IMR-90 (cell line): ENCODE data around the gene SLX4IP. TPM values are rescaled to one million over a fixed set of nuclear protein-coding genes. Genes with fewer than 3 reads are reported as not detected.

ENCODE experiments used
- ATAC-seq: fragments of 200-7000 bp; cut with Tn5 transposase; 2 replicates; pipeline ENCODE4 v1.9.1; 2020; ENCODE audit warnings: low read depth, mild to moderate bottlenecking, moderate library complexity
- BruUV-seq: library from RNA; stranded (reverse); fragments of 400-500 nt; replicated peaks from 2 replicates; lab custom pipeline; 2021; lab: Mats Ljungman, UMichigan
- CTCF ChIA-PET: fragments of 300-600 bp; formaldehyde crosslinking; extraction: SDS; loops from one replicate; lab custom pipeline; 2021; ENCODE audit warnings: antibody characterized with exemption; lab: Yijun Ruan, JAX
- POLR2A ChIA-PET: fragments of 300-600 bp; sonication (Branson Sonifier 250); formaldehyde crosslinking; loops from one replicate; lab custom pipeline; 2022; ENCODE audit warnings: antibody characterized with exemption; ENCODE audit not compliant: unreplicated experiment; lab: Charles Lee
- DNase-seq: peaks from one replicate; pipeline ENCODE4 v3.0.0; 2013
- H2AFZ ChIP-seq: replicated peaks from 2 replicates; pipeline ENCODE3; 2013; ENCODE audit warnings: low read length, mild to moderate bottlenecking; ENCODE audit not compliant: poor library complexity
- H2AK5ac ChIP-seq: 2 replicates; pipeline ENCODE4 v1.6.1; 2013; ENCODE audit warnings: low read depth, low read length, inconsistent platforms
- H2AK9ac ChIP-seq: replicated peaks from 2 replicates; pipeline ENCODE3; 2013; ENCODE audit warnings: mild to moderate bottlenecking, low read depth, low read length, moderate library complexity; ENCODE audit not compliant: poor library complexity
- H2BK120ac ChIP-seq: 2 replicates; pipeline ENCODE4 v1.6.1; 2013; ENCODE audit warnings: low read depth, low read length, inconsistent platforms
- H2BK15ac ChIP-seq: 3 replicates; pipeline ENCODE4 v1.6.1; 2013; ENCODE audit warnings: low read depth, low read length, inconsistent platforms
- H2BK20ac ChIP-seq: 2 replicates; pipeline ENCODE4 v1.6.1; 2013; ENCODE audit warnings: low read depth, mild to moderate bottlenecking, inconsistent platforms, low read length, moderate library complexity
- H2BK5ac ChIP-seq: 2 replicates; pipeline ENCODE4 v1.6.1; 2013; ENCODE audit warnings: mild to moderate bottlenecking, low read depth, low read length, inconsistent platforms; ENCODE audit not compliant: poor library complexity, severe bottlenecking
- H3K14ac ChIP-seq: replicated peaks from 2 replicates; pipeline ENCODE4 v1.6.1; 2013; ENCODE audit warnings: low read depth, low read length, inconsistent platforms
- H3K18ac ChIP-seq: 2 replicates; pipeline ENCODE4 v1.6.1; 2013; ENCODE audit warnings: low read depth, low read length, control low read depth
- H3K23ac ChIP-seq: 2 replicates; pipeline ENCODE4 v1.6.1; 2013; ENCODE audit warnings: low read depth, low read length, inconsistent platforms
- H3K27ac ChIP-seq: 2 replicates; pipeline ENCODE4 v1.5.1; 2013; ENCODE audit warnings: mild to moderate bottlenecking, control low read depth, low read length; ENCODE audit not compliant: insufficient read depth
- H3K27me3 ChIP-seq: 2 replicates; pipeline ENCODE4 v1.6.1; 2013; ENCODE audit warnings: low read length; ENCODE audit not compliant: control insufficient read depth, insufficient read depth
- H3K36me3 ChIP-seq: 2 replicates; pipeline ENCODE4 v1.6.1; 2013; ENCODE audit warnings: low read length, mixed read lengths; ENCODE audit not compliant: control insufficient read depth, insufficient read depth
- H3K4ac ChIP-seq: 2 replicates; pipeline ENCODE4 v1.6.1; 2013; ENCODE audit warnings: low read depth, low read length, inconsistent platforms
- H3K4me1 ChIP-seq: 2 replicates; pipeline ENCODE4 v1.6.1; 2013; ENCODE audit warnings: low read length, mixed read lengths; ENCODE audit not compliant: control insufficient read depth, insufficient read depth
- H3K4me2 ChIP-seq: 2 replicates; pipeline ENCODE4 v1.6.1; 2013; ENCODE audit warnings: low read depth, mild to moderate bottlenecking, control low read depth, low read length, moderate library complexity
- H3K4me3 ChIP-seq: 2 replicates; pipeline ENCODE4 v1.5.1; 2013; ENCODE audit warnings: low read depth, mild to moderate bottlenecking, control low read depth, low read length, moderate library complexity; ENCODE audit not compliant: insufficient read depth
- H3K56ac ChIP-seq: 2 replicates; pipeline ENCODE4 v1.6.1; 2013; ENCODE audit warnings: low read length, inconsistent platforms; ENCODE audit not compliant: insufficient read depth; ENCODE audit errors: extremely low read depth
- H3K79me1 ChIP-seq, 2 experiments: 2 replicates each; pipeline ENCODE4 v1.6.1; 2013; ENCODE audit warnings: low read length in 2 of 2, inconsistent platforms in 1 of 2, low read depth in 1 of 2
- H3K9ac ChIP-seq: 2 replicates; pipeline ENCODE4 v1.6.1; 2013; ENCODE audit warnings: low read depth, low read length, control low read depth
- H3K9me1 ChIP-seq: 2 replicates; pipeline ENCODE4 v1.6.1; 2013; ENCODE audit warnings: low read length, inconsistent platforms; ENCODE audit not compliant: insufficient read depth
- H3K9me3 ChIP-seq: 2 replicates; pipeline ENCODE4 v1.6.1; 2013; ENCODE audit warnings: low read length; ENCODE audit not compliant: control insufficient read depth, insufficient read depth
- H4K20me1 ChIP-seq: 2 replicates; pipeline ENCODE4 v1.6.1; 2013; ENCODE audit warnings: low read length, inconsistent platforms; ENCODE audit not compliant: insufficient read depth
- H4K5ac ChIP-seq: 2 replicates; pipeline ENCODE4 v1.6.1; 2013; ENCODE audit warnings: mild to moderate bottlenecking, low read depth, low read length, control low read depth
- H4K8ac ChIP-seq, 2 experiments: 2 replicates each; pipeline ENCODE4 v1.6.1; 2013; ENCODE audit warnings: low read depth in 2 of 2, low read length in 2 of 2, control low read depth in 1 of 2, inconsistent platforms in 1 of 2
- H4K91ac ChIP-seq: 2 replicates; pipeline ENCODE4 v1.6.1; 2013; ENCODE audit warnings: low read depth, low read length, inconsistent platforms; ENCODE audit not compliant: insufficient read depth
- CTCF ChIP-seq: conservative IDR thresholded peaks from 2 replicates; pipeline ENCODE4 v1.5.1; 2012; ENCODE audit warnings: mild to moderate bottlenecking, low read depth, low read length, improper control_type of control experiment
- POLR2A ChIP-seq: IDR thresholded peaks from 2 replicates; pipeline ENCODE4 v1.6.1; 2012; ENCODE audit warnings: mild to moderate bottlenecking, low read depth, low read length
- RAD21 ChIP-seq: IDR thresholded peaks from 2 replicates; pipeline ENCODE4 v1.6.1; 2012; ENCODE audit warnings: low read length, improper control_type of control experiment
- WGBS, 2 experiments: methylation state at CpG; one replicate each; pipeline versions ENCODE4 v1.1.5 to v1.1.7; 2013; ENCODE audit warnings: missing lambda C conversion rate in 2 of 2; ENCODE audit not compliant: insufficient read length in 1 of 2; ENCODE audit errors: extremely low coverage in 2 of 2; 5-methylcytosine and 5-hydroxymethylcytosine counted together
- dilution Hi-C: fragments of 300-500 bp; cut with HindIII; formaldehyde crosslinking; loops from one replicate; pipeline ENCODE4 v1.14.3; 2018; ENCODE audit warnings: low sequenced_read_pairs; ENCODE audit not compliant: unreplicated experiment
- in situ Hi-C: fragments of 300-500 bp; cut with MboI; formaldehyde crosslinking; loops from 3 replicates; pipeline ENCODE4 v1.14.3; 2019; ENCODE audit warnings: low sequenced_read_pairs, inconsistent platforms, mixed read lengths
- intact Hi-C: fragments of 100-400 bp; cut with micrococcal nuclease; formaldehyde crosslinking; loops from 2 replicates; pipeline ENCODE4 v1.10.0; 2022
- polyA plus RNA-seq, 3 experiments: library from polyadenylated mRNA; depleted of rRNA; stranded (reverse); fragments of >200 nt; gene quantifications; 2 replicates each; pipeline ENCODE4 v1.2.3, GENCODE V29; 2012; ENCODE audit warnings: low replicate concordance in 1 of 3
- total RNA-seq: library from RNA; depleted of rRNA; stranded (reverse); fragments of >200 nt; gene quantifications from 2 replicates; pipeline ENCODE4 v1.2.3, GENCODE V29; 2012

The SLX4IP gene
- total and polyA plus RNA-seq, 2 of the 4 experiments (the other 2 are of a cell fraction), result 1.3 to 5.9 TPM

DNA sequence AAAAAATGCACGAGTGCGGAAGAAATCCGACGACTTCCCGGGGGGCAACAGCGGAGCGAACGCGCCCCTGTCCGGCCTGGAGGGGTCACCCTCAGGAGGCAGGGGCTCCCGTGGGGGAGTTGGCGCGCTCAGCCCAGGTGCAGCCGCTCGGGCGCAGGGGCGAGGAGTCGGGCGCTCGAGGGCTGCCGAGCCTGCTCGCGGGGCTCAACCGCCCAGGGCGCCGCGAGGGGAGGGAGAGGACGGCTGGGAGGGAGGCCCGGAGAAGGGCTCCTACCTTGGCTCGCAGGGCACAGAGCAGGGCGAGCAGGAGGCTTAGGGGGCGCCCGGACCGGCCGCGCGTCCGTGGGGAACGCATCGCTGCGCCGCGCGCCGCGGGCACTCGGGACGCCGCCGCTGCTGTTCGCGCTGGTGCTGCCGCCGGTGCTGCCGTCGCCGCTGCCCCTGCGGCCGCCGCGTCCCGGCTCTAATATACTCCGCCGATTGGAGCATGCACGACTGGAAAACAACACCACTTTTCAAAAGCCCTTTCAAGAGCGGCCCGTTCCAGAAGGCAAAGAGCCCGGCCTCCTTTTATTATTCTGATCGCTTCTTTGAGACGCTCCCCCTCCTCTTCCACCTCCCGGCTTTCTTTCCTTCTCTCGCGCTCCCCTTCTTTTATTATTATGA is 238.2 kb downstream of the SLX4IP start:
- H3K9me1 ChIP-seq, result peaks cover 9% of the 10 kb centered on the region; the same call in 1 of the 2 replicates
- no peak overlapping the region for H2AK5ac ChIP-seq
- peaks cover 12% of the 10 kb centered on the region for H4K20me1 ChIP-seq
- H3K4me2 ChIP-seq, result peak overlapping the region; percentile 75
- ATAC-seq (no peak), DNase-seq (no peak)
- no peak overlapping the region for H4K5ac ChIP-seq
- CTCF ChIA-PET, result interaction anchor here (0.8 to 1.0 kb wide), 2 partner anchors 66 to 535 kb away, joined by 3 read pairs; no protein-coding TSS in a partner anchor
- in situ Hi-C loops (loop anchor here (10.0 kb wide), 1 partner anchor 871 kb away; no protein-coding TSS in a partner anchor), dilution Hi-C loops (loop anchor here (25.0 kb wide), 1 partner anchor 864 kb away; no protein-coding TSS in a partner anchor), intact Hi-C loops (loop anchor here (5.0 to 10.0 kb wide), 8 partner anchors 174 to 781 kb away; no protein-coding TSS in a partner anchor)
- TSS peak; percentile 93 for BruUV-seq
- no peaks in the 10 kb centered on the region for H3K27me3 ChIP-seq
- no peak overlapping the region for H2BK15ac ChIP-seq
- H2AK9ac ChIP-seq, result peak overlapping the region; percentile 30
- peaks cover 12% of the 10 kb centered on the region for H3K36me3 ChIP-seq
- H3K23ac ChIP-seq, result peak overlapping the region; percentile 95
- peak overlapping the region; percentile 92 for H3K27ac ChIP-seq
- peak overlapping the region; percentile 92 for H2AFZ ChIP-seq
- TF ChIP-seq CTCF (no peak), POLR2A (no peak), RAD21 (peak; percentile 11; the same call in 1 of the 2 replicates)
- H2BK20ac ChIP-seq, result no peak overlapping the region
- H4K91ac ChIP-seq, result peak overlapping the region; percentile 10; the same call in 1 of the 2 replicates
- H4K8ac ChIP-seq, result peak overlapping the region in 1 of 2 experiments; percentile 52; a peak in 1 of 4 replicates
- peak overlapping the region; percentile 54; the same call in 1 of the 2 replicates for H3K56ac ChIP-seq
- peak overlapping the region; percentile 93 for H3K4me3 ChIP-seq
- peak overlapping the region; percentile 58 for H2BK5ac ChIP-seq
- no peak overlapping the region; the same call in 1 of the 2 replicates for H3K18ac ChIP-seq
- peak overlapping the region; percentile 26; the same call in 1 of the 2 replicates for H2BK120ac ChIP-seq
- peak overlapping the region; percentile 79 for H3K14ac ChIP-seq
- no peaks in the 10 kb centered on the region for H3K9me3 ChIP-seq
- POLR2A ChIA-PET, result interaction anchor here (0.5 kb wide), 1 partner anchor 328 kb away, joined by 3 read pairs; no protein-coding TSS in a partner anchor
- peaks cover 17 to 46% of the 10 kb centered on the region in 2 experiments for H3K79me1 ChIP-seq
- 1% methylated on average over 40 of the region's 73 CpGs; no CpG with 5 or more reads in 1 of the 2 experiments for WGBS, 2 experiments
- peak overlapping the region; percentile 82; the same call in 1 of the 2 replicates for H3K4ac ChIP-seq
- peaks cover 8% of the 10 kb centered on the region for H3K4me1 ChIP-seq
- H3K9ac ChIP-seq, result peak overlapping the region; percentile 96
